ENCODE results near the gene PHF13. TPM values are rescaled to one million over a fixed set of nuclear protein-coding genes. Genes with fewer than 3 reads are reported as not detected.

Gene PHF13
- polyA plus RNA-seq, 1 donor (not counting 4 experiments of a cell fraction or from before 2014, with no cell fraction given): 4.5 TPM

DNA sequence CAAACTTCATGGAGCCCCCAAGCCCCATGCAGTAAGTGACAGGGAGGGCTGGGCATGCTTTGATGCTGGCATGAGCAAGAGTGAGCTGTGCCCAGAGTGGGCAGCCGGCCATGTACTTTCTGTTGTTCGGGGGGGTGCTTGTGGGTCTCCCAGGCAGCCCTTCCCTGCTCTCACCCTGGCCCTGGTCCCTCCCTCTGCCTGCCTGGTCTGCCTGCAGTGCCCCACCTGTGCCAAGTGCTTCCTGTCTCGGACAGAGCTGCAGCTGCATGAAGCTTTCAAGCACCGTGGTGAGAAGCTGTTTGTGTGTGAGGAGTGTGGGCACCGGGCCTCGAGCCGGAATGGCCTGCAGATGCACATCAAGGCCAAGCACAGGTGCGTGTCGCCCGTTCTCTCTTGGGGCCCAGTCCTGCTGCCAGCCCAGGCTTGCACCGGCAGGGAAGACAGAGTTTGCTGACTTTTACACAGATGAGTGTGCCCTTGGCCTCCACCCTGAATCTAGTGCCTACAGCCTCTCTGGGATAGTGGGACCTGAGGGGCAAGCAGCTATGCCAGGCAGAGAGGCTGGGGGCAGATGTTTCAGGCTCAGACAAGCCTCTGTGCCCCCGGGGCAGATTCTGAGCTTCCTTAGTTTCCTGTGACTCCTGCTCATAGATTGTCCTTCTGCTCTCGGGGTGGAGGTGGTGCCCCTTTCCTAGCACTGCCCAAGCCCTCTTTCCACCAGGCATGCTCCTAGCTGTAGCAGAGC, 26.1 kb upstream of the PHF13 start:
- Histone ChIP-seq H3K36me3 (ENCODE audit: control insufficient read depth in 2 of 2, extremely low read depth in 1 of 2, insufficient read depth in 2 of 2, low read length in 2 of 2) (peaks cover 20 to 45% of the 10 kb centered on the region in 2 experiments), H3K27me3 (ENCODE audit: control insufficient read depth, extremely low read depth, insufficient read depth, low read length) (no peaks in the 10 kb centered on the region), H3K4me2 (ENCODE audit: control insufficient read depth, extremely low read depth, insufficient read depth, low read depth, low read length) (peak overlapping the region; percentile 11), H3K4me1 (ENCODE audit: control insufficient read depth, extremely low read depth, insufficient read depth, low read length) (peaks cover 33% of the 10 kb centered on the region), H3K27ac (ENCODE audit: control insufficient read depth, insufficient read depth, low read length) (peak overlapping the region; percentile 7), H3K9me3 (ENCODE audit: control insufficient read depth, low read depth, low read length) (no peaks in the 10 kb centered on the region), H3K4me3 (ENCODE audit: control insufficient read depth in 2 of 3, extremely low read depth in 1 of 3, insufficient read depth in 2 of 3, low read depth in 1 of 3, low read length in 3 of 3) (no peak overlapping the region), H2AFZ (ENCODE audit: control insufficient read depth, low read length) (no peak overlapping the region), H3K79me2 (ENCODE audit: control insufficient read depth, insufficient read depth, low read length) (peaks cover 13% of the 10 kb centered on the region), H3K9ac (ENCODE audit: control insufficient read depth, extremely low read depth, insufficient read depth, low read length) (peak overlapping the region; percentile 22), H4K20me1 (ENCODE audit: control insufficient read depth, extremely low read depth, insufficient read depth, low read length) (peaks cover 37% of the 10 kb centered on the region), H3K9me1 (ENCODE audit: control insufficient read depth, extremely low read depth, insufficient read depth, low read length) (peaks cover 5% of the 10 kb centered on the region)
- peak; percentile 29 for FAIRE-seq
- DNase-seq (ENCODE audit: low read depth, low spot score): no peak
- dilution Hi-C loops (cut with MboI; ENCODE audit: extremely low pct_ligation_motif_present, low sequenced_read_pairs): no loop called here
- TF ChIP-seq EZH2 (IDR thresholded peaks at IDR 0.05; ENCODE audit: low read length): peak; percentile 38
- TF ChIP-seq, protein P1, sequence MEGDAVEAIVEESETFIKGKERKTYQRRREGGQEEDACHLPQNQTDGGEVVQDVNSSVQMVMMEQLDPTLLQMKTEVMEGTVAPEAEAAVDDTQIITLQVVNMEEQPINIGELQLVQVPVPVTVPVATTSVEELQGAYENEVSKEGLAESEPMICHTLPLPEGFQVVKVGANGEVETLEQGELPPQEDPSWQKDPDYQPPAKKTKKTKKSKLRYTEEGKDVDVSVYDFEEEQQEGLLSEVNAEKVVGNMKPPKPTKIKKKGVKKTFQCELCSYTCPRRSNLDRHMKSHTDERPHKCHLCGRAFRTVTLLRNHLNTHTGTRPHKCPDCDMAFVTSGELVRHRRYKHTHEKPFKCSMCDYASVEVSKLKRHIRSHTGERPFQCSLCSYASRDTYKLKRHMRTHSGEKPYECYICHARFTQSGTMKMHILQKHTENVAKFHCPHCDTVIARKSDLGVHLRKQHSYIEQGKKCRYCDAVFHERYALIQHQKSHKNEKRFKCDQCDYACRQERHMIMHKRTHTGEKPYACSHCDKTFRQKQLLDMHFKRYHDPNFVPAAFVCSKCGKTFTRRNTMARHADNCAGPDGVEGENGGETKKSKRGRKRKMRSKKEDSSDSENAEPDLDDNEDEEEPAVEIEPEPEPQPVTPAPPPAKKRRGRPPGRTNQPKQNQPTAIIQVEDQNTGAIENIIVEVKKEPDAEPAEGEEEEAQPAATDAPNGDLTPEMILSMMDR (optimal IDR thresholded peaks at IDR 0.05 in 1 of 3, IDR thresholded peaks at IDR 0.05 in 1 of 3, conservative IDR thresholded peaks at IDR 0.05 in 1 of 3; ENCODE audit: extremely low read depth in 1 of 3, insufficient read depth in 2 of 3, low read length in 3 of 3): no peak

DNA sequence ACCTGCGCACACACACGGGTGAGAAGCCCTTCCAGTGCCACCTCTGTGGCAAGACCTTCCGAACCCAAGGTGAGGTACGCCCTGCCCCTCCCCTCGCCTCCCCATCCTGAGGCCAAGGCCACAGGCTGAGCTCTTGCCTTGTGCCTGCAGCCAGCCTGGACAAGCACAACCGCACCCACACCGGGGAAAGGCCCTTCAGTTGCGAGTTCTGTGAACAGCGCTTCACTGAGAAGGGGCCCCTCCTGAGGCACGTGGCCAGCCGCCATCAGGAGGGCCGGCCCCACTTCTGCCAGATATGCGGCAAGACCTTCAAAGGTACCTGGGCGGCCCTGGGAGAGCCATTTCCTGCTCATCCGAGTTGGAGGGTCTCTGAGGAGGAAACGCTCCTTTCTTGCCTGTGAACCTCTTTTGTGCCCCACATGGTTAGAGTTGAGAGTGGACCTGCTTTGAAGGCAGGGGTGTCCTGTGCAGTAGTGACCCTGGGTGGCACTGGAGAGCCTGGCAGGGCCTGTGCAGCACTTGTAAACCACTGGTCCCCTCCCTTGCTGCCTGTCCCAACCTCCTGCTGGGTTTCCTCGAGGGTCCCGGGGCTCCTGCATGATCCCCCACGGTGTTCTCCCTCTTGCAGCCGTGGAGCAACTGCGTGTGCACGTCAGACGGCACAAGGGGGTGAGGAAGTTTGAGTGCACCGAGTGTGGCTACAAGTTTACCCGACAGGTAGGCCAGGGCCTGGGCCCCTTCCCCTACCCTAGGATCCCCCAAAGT, 25.2 kb upstream of the PHF13 start:
- Histone ChIP-seq H3K79me2 (ENCODE audit: control insufficient read depth, insufficient read depth, low read length) (peaks cover 20% of the 10 kb centered on the region), H3K4me2 (ENCODE audit: control insufficient read depth, extremely low read depth, insufficient read depth, low read depth, low read length) (peak overlapping the region; percentile 11), H3K9ac (ENCODE audit: control insufficient read depth, extremely low read depth, insufficient read depth, low read length) (no peak overlapping the region), H2AFZ (ENCODE audit: control insufficient read depth, low read length) (no peak overlapping the region), H3K36me3 (ENCODE audit: control insufficient read depth in 2 of 2, extremely low read depth in 1 of 2, insufficient read depth in 2 of 2, low read length in 2 of 2) (peaks cover 28 to 53% of the 10 kb centered on the region in 2 experiments), H3K4me1 (ENCODE audit: control insufficient read depth, extremely low read depth, insufficient read depth, low read length) (peaks cover 33% of the 10 kb centered on the region), H3K9me1 (ENCODE audit: control insufficient read depth, extremely low read depth, insufficient read depth, low read length) (peaks cover 5% of the 10 kb centered on the region), H3K4me3 (ENCODE audit: control insufficient read depth in 2 of 3, extremely low read depth in 1 of 3, insufficient read depth in 2 of 3, low read depth in 1 of 3, low read length in 3 of 3) (no peak overlapping the region), H4K20me1 (ENCODE audit: control insufficient read depth, extremely low read depth, insufficient read depth, low read length) (peaks cover 46% of the 10 kb centered on the region), H3K27me3 (ENCODE audit: control insufficient read depth, extremely low read depth, insufficient read depth, low read length) (no peaks in the 10 kb centered on the region), H3K9me3 (ENCODE audit: control insufficient read depth, low read depth, low read length) (no peaks in the 10 kb centered on the region), H3K27ac (ENCODE audit: control insufficient read depth, insufficient read depth, low read length) (peak overlapping the region; percentile 7)
- dilution Hi-C loops (cut with MboI; ENCODE audit: extremely low pct_ligation_motif_present, low sequenced_read_pairs): no loop called here
- TF ChIP-seq EZH2 (IDR thresholded peaks at IDR 0.05; ENCODE audit: low read length): no peak
- TF ChIP-seq, protein P1 (optimal IDR thresholded peaks at IDR 0.05 in 1 of 3, IDR thresholded peaks at IDR 0.05 in 1 of 3, conservative IDR thresholded peaks at IDR 0.05 in 1 of 3; ENCODE audit: extremely low read depth in 1 of 3, insufficient read depth in 2 of 3, low read length in 3 of 3): peak in 1 of 3 experiments; percentile 5
- no peak for DNase-seq (ENCODE audit: low read depth, low spot score)
- no peak for FAIRE-seq
